GM12891 (cell line): ENCODE data around the gene DSG3.

Experiments
- DNase-seq: peaks from one replicate; pipeline ENCODE4 v3.0.0; 2011; ENCODE audit warnings: low spot score; ENCODE audit not compliant: insufficient read length
- FAIRE-seq: peaks from 2 replicates; lab custom pipeline; 2011; peaks lifted over from hg19 to GRCh38; lab: Jason Lieb, UNC
- PAX5 ChIP-seq: IDR thresholded peaks from 2 replicates; pipeline ENCODE4 v1.6.1; 2011; ENCODE audit warnings: low read length, moderate library complexity, mild to moderate bottlenecking; ENCODE audit not compliant: insufficient read depth, severe bottlenecking
- POLR2A ChIP-seq: IDR thresholded peaks from 2 replicates; pipeline ENCODE4 v1.6.1; 2011; ENCODE audit warnings: low read depth, low read length, control low read depth
- POLR2AphosphoS5 ChIP-seq: IDR thresholded peaks from 2 replicates; pipeline ENCODE4 v1.6.1; 2011; ENCODE audit warnings: low read depth, low read length, control low read depth
- POU2F2 ChIP-seq: IDR thresholded peaks from 2 replicates; pipeline ENCODE4 v1.6.1; 2011; ENCODE audit warnings: low read depth, mild to moderate bottlenecking, control low read depth, low read length, moderate library complexity
- SPI1 ChIP-seq: IDR thresholded peaks from 2 replicates; pipeline ENCODE4 v1.6.1; 2011; ENCODE audit warnings: low read depth, low read length, control low read depth
- TAF1 ChIP-seq: IDR thresholded peaks from 2 replicates; pipeline ENCODE4 v1.6.1; 2011; ENCODE audit warnings: low read depth, low read length, control low read depth

DSG3 gene

GRCh38 chr18:31451625-31452024 is 4.1 kb downstream of the DSG3 start:
- no peak for TF ChIP-seq SPI1
- no peak for TF ChIP-seq PAX5
- no peak for TF ChIP-seq POLR2A
- no peak for TF ChIP-seq POLR2AphosphoS5
- no peak for TF ChIP-seq TAF1
- DNase-seq (no peak), FAIRE-seq (peak; percentile 47)

GRCh38 chr18:31454066-31454708 is 6.6 kb downstream of the DSG3 start:
- DNase-seq (no peak), FAIRE-seq (no peak)
- TF ChIP-seq TAF1: no peak
- TF ChIP-seq POLR2AphosphoS5: no peak
- TF ChIP-seq SPI1: no peak
- TF ChIP-seq PAX5: no peak

GRCh38 chr18:31469629-31470028 is 22.1 kb downstream of the DSG3 start:
- no peak for FAIRE-seq
- DNase-seq: no peak
- TF ChIP-seq PAX5 (no peak), POU2F2 (no peak)

GRCh38 chr18:31478688-31479087 is 31.1 kb downstream of the DSG3 start:
- FAIRE-seq: no peak
- TF ChIP-seq TAF1 (no peak), POLR2AphosphoS5 (no peak)

GRCh38 chr18:31482051-31482450 is 34.5 kb downstream of the DSG3 start:
- TF ChIP-seq POLR2AphosphoS5 (no peak), TAF1 (no peak), PAX5 (no peak), POLR2A (no peak), POU2F2 (no peak), SPI1 (no peak)
- FAIRE-seq (no peak), DNase-seq (no peak)

More at GRCh38 chr18:31478688-31479087, 31.1 kb downstream of the DSG3 start:
- DNase-seq: no peak

GRCh38 chr18:31483396-31483795 is 35.9 kb downstream of the DSG3 start:
- DNase-seq: no peak
- TF ChIP-seq POLR2AphosphoS5: no peak
- TF ChIP-seq PAX5: no peak
- FAIRE-seq: no peak

- TF ChIP-seq PAX5 (no peak), TAF1 (no peak), SPI1 (no peak), POLR2AphosphoS5 (no peak), POLR2A (no peak), POU2F2 (no peak)
- FAIRE-seq (peak; percentile 28), DNase-seq (no peak)
Observed at GRCh38 chr18:31484461-31484860, 36.9 kb downstream of the DSG3 start.

- no peak for FAIRE-seq
- TF ChIP-seq TAF1: no peak
- TF ChIP-seq PAX5: no peak
- no peak for TF ChIP-seq SPI1
- TF ChIP-seq POLR2A: no peak
- TF ChIP-seq POLR2AphosphoS5: no peak
- TF ChIP-seq POU2F2: no peak
- DNase-seq: no peak
Observed at GRCh38 chr18:31486165-31486564, 38.6 kb downstream of the DSG3 start.

GRCh38 chr18:31487246-31488015 is 39.9 kb downstream of the DSG3 start:
- DNase-seq (no peak), FAIRE-seq (no peak)
- TF ChIP-seq PAX5 (no peak), POLR2AphosphoS5 (no peak), SPI1 (no peak), POLR2A (no peak), TAF1 (no peak), POU2F2 (no peak)

- DNase-seq: no peak
- peak; percentile 41 for FAIRE-seq
- no peak for TF ChIP-seq POLR2A
- no peak for TF ChIP-seq SPI1
- no peak for TF ChIP-seq TAF1
Observed at GRCh38 chr18:31489311-31489710, 41.8 kb downstream of the DSG3 start.

GRCh38 chr18:31490387-31490786 is 42.8 kb downstream of the DSG3 start:
- no peak for TF ChIP-seq POU2F2
- TF ChIP-seq PAX5: no peak
- TF ChIP-seq POLR2AphosphoS5: no peak
- no peak for TF ChIP-seq SPI1
- TF ChIP-seq TAF1: no peak
- no peak for TF ChIP-seq POLR2A
- FAIRE-seq (no peak), DNase-seq (peak; percentile 11)
